Common myeloid progenitor, CD34-positive (primary cell): ENCODE measurements around the gene PLGRKT.
"Not testable (repeated sequence)": the region's sequence is repeated elsewhere in the genome, so short reads cannot be mapped to it uniquely, and the experiment has no call there.

Source experiments
- CTCF ChIA-PET: fragments of 350-600 bp; sonication (Branson Sonifier 250); formaldehyde crosslinking; loops from one replicate; lab custom pipeline; 2021; ENCODE audit warnings: antibody characterized with exemption; lab: Charles Lee
- POLR2A ChIA-PET: fragments of 350-600 bp; sonication (Branson Sonifier 250); formaldehyde crosslinking; loops from one replicate; lab custom pipeline; 2021; ENCODE audit warnings: antibody characterized with exemption; lab: Charles Lee
- DNase-seq, 3 donors: peaks; one replicate each; pipeline versions ENCODE4 v3.0.0 to v3.0.0-alpha.2; 2013
- H3K27ac ChIP-seq, 2 experiments: 1 replicate in 1 of 2; 2 replicates in 1 of 2; pipeline ENCODE4 v1.7.0; 2013; ENCODE audit warnings: inconsistent platforms in 2 of 2, low read length in 2 of 2, mild to moderate bottlenecking in 2 of 2, low read depth in 1 of 2, moderate library complexity in 1 of 2; ENCODE audit not compliant: severe bottlenecking in 2 of 2, insufficient read depth in 1 of 2, poor library complexity in 1 of 2
- H3K27me3 ChIP-seq, 5 experiments: replicated peaks in 2 of 5; 1 replicate in 3 of 5; 2 replicates in 2 of 5; pipeline versions ENCODE4 v1.6.1 to v1.7.0; 2013; ENCODE audit warnings: low read length in 4 of 5, mild to moderate bottlenecking in 2 of 5, moderate library complexity in 2 of 5, inconsistent platforms in 1 of 5; ENCODE audit not compliant: insufficient read depth in 5 of 5, control insufficient read depth in 4 of 5
- H3K36me3 ChIP-seq, 4 experiments: 1 replicate in 2 of 4; 2 replicates in 2 of 4; pipeline versions ENCODE4 v1.6.1 to v1.7.0; 2013; ENCODE audit warnings: low read length in 3 of 4, control low read depth in 1 of 4, mild to moderate bottlenecking in 1 of 4; ENCODE audit not compliant: control insufficient read depth in 4 of 4, insufficient read depth in 4 of 4
- H3K4me1 ChIP-seq, 4 experiments: 1 replicate in 3 of 4; 2 replicates in 1 of 4; pipeline versions ENCODE4 v1.6.1 to v1.7.1; 2013; ENCODE audit warnings: low read length in 3 of 4, mild to moderate bottlenecking in 3 of 4, control low read depth in 1 of 4, inconsistent platforms in 1 of 4, moderate library complexity in 1 of 4; ENCODE audit not compliant: control insufficient read depth in 4 of 4, insufficient read depth in 4 of 4; ENCODE audit errors: control extremely low read depth in 1 of 4
- H3K4me3 ChIP-seq, 7 experiments: 1 replicate in 4 of 7; 2 replicates in 3 of 7; pipeline versions ENCODE4 v1.5.1 to v1.7.0; 2013; ENCODE audit warnings: mild to moderate bottlenecking in 7 of 7, low read length in 6 of 7, moderate library complexity in 6 of 7, inconsistent platforms in 2 of 7, low read depth in 2 of 7, control low read depth in 1 of 7; ENCODE audit not compliant: insufficient read depth in 4 of 7, control insufficient read depth in 1 of 7; ENCODE audit errors: extremely low read depth in 1 of 7
- H3K9me3 ChIP-seq, 5 experiments: 1 replicate in 4 of 5; 2 replicates in 1 of 5; pipeline versions ENCODE4 v1.6.1 to v1.7.1; 2013; ENCODE audit warnings: low read length in 4 of 5, mild to moderate bottlenecking in 2 of 5, inconsistent platforms in 1 of 5, low read depth in 1 of 5, moderate library complexity in 1 of 5; ENCODE audit not compliant: control insufficient read depth in 4 of 5, insufficient read depth in 2 of 5; ENCODE audit errors: control extremely low read depth in 1 of 5
- WGBS: methylation state at CpG from one replicate; pipeline ENCODE4 v1.1.5; 2013; ENCODE audit not compliant: insufficient coverage; 5-methylcytosine and 5-hydroxymethylcytosine counted together

Gene PLGRKT

DNA sequence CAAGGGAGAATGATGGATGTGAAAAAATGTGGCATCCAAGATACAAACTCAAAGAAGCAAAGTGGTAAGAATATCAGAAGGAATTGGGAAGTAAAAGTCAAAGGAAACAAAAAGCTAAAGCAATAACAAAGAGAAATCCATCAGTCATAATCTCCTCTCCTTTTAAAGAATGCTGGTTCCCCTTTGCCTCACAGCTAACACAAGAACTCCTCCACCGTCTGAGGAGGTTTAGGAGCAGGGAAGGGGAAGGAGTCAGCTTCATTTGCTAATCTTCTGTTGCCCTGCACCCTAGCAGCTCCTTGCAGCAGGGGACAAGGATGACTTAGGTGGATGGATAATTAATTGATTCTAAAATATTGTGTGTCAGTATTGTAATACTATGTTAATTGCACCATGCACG lies 29.0 kb upstream of the PLGRKT start:
- POLR2A ChIA-PET = no interaction called here
- CTCF ChIA-PET = interaction anchor here (0.8 to 1.4 kb wide), 2 partner anchors 10 to 16 kb away, joined by 3 to 5 read pairs; partner anchors contain the start of gene CD274
- Histone ChIP-seq H3K36me3 (peaks cover 0 to 9% (median 3%) of the 10 kb centered on the region in 4 experiments), H3K27me3 (no peaks in the 10 kb centered on the region), H3K27ac (no peak overlapping the region), H3K9me3 (no peaks in the 10 kb centered on the region), H3K4me1 (no peaks in the 10 kb centered on the region), H3K4me3 (no peak overlapping the region)
- DNase-seq = no peak
- WGBS = no CpG with 5 or more reads among the region's 2 CpGs

- H3K4me3 ChIP-seq = no peak overlapping the region
- no peak overlapping the region for H3K27ac ChIP-seq
- H3K36me3 ChIP-seq = peaks cover 0 to 9% (median 3%) of the 10 kb centered on the region in 4 experiments
- CTCF ChIA-PET = interaction anchor here (1.4 kb wide), 1 partner anchor 15 kb away, joined by 5 read pairs; the partner anchor contains the start of gene CD274
- H3K27me3 ChIP-seq = no peaks in the 10 kb centered on the region
- no peak for DNase-seq
- POLR2A ChIA-PET = no interaction called here
- WGBS = no CpG with 5 or more reads among the region's 1 CpG
- no peaks in the 10 kb centered on the region for H3K4me1 ChIP-seq
- no peaks in the 10 kb centered on the region for H3K9me3 ChIP-seq
These were observed 28.3 kb upstream of the PLGRKT start for GRCh38 chr9:5466005-5466404.

GRCh38 chr9:5464831-5465330 lies 27.2 kb upstream of the PLGRKT start:
- WGBS = 93% methylated on average over 3 of the region's 4 CpGs
- H3K4me3 ChIP-seq, DNase-seq, H3K36me3 ChIP-seq, H3K27me3 ChIP-seq, H3K27ac ChIP-seq, H3K4me1 ChIP-seq, POLR2A ChIA-PET, H3K9me3 ChIP-seq: not testable (repeated sequence)
- CTCF ChIA-PET = interaction anchor here (0.7 kb wide), 1 partner anchor 18 kb away, joined by 3 read pairs; no protein-coding TSS in a partner anchor

DNA sequence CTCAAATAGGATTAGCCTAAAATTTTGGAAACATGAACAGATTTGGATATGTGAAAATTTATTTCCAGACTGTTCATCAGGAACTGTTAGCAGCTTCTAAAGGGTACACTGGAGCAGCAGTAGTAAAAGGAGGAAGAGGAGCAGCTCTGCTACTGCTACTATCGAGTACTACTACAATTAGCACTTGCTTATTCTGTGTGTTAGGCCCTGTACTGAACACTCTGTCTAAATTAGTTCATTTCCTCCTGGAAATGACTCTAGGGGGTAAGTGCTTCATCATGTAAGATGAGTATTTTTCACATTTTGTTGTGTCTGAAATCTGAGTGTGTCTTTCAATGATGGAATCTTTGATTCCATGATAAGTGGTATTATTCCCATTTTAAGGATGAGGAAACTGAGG lies 22.4 kb upstream of the PLGRKT start:
- Histone ChIP-seq H3K9me3 (no peaks in the 10 kb centered on the region), H3K27ac (no peak overlapping the region), H3K4me3 (no peak overlapping the region), H3K4me1 (peaks cover 0 to 9% (median 3%) of the 10 kb centered on the region in 4 experiments), H3K36me3 (peaks cover 0 to 9% (median 4%) of the 10 kb centered on the region in 4 experiments), H3K27me3 (no peaks in the 10 kb centered on the region)
- POLR2A ChIA-PET = interaction anchor here (1.0 kb wide), 1 partner anchor 122 kb away, joined by 3 read pairs; no protein-coding TSS in a partner anchor
- no CpG with 5 or more reads among the region's 1 CpG for WGBS
- no peak for DNase-seq
- CTCF ChIA-PET = no interaction called here

- no peaks in the 10 kb centered on the region for H3K9me3 ChIP-seq
- peak in 1 of 3 donors; percentile 35 for DNase-seq
- H3K4me1 ChIP-seq = peaks cover 0 to 9% (median 3%) of the 10 kb centered on the region in 4 experiments
- ChIA-PET POLR2A (interaction anchor here (1.0 to 1.1 kb wide), 2 partner anchors 123 to 141 kb away, joined by 3 read pairs; no protein-coding TSS in a partner anchor), CTCF (interaction anchor here (0.9 kb wide), 1 partner anchor 141 kb away, joined by 3 read pairs; no protein-coding TSS in a partner anchor)
- H3K27ac ChIP-seq = no peak overlapping the region
- H3K27me3 ChIP-seq = no peaks in the 10 kb centered on the region
- peak overlapping the region in 1 of 7 experiments; percentile 13 for H3K4me3 ChIP-seq
- WGBS = 94% methylated on average over 3 of the region's 4 CpGs
- H3K36me3 ChIP-seq = peaks cover 0 to 7% (median 3%) of the 10 kb centered on the region in 4 experiments
These were observed 21.6 kb upstream of the PLGRKT start for GRCh38 chr9:5459289-5459829.

- Histone ChIP-seq H3K27ac (no peak overlapping the region), H3K4me3 (no peak overlapping the region), H3K4me1 (peaks cover 0 to 15% (median 13%) of the 10 kb centered on the region in 4 experiments), H3K27me3 (no peaks in the 10 kb centered on the region), H3K9me3 (no peaks in the 10 kb centered on the region), H3K36me3 (peaks cover 0 to 2% (median 0%) of the 10 kb centered on the region in 4 experiments)
- CTCF ChIA-PET = no interaction called here
- WGBS = no CpG with 5 or more reads among the region's 2 CpGs
- DNase-seq = no peak
- POLR2A ChIA-PET = no interaction called here
These were observed 17.5 kb upstream of the PLGRKT start for GRCh38 chr9:5455181-5455580.

GRCh38 chr9:5453673-5454072 lies 15.9 kb upstream of the PLGRKT start:
- Histone ChIP-seq H3K4me1 (peaks cover 0 to 18% (median 12%) of the 10 kb centered on the region in 4 experiments), H3K4me3 (no peak overlapping the region), H3K9me3 (no peaks in the 10 kb centered on the region), H3K36me3 (peaks cover 0 to 2% (median 0%) of the 10 kb centered on the region in 4 experiments), H3K27me3 (no peaks in the 10 kb centered on the region), H3K27ac (no peak overlapping the region)
- DNase-seq = no peak
- ChIA-PET POLR2A (no interaction called here), CTCF (no interaction called here)
- WGBS = 100% methylated on average over 1 of the region's 2 CpGs
